Heart left ventricle (tissue), 13 donors: ENCODE data around the gene HOXC10.

Experiments used
- POLR2A ChIP-seq, 2 donors: fragments of 450-650 bp; IDR thresholded peaks; one replicate each; pipeline ENCODE4 v1.6.1; 2017; ENCODE audit warnings: antibody characterized with exemption in 2 of 2, mild to moderate bottlenecking in 2 of 2, moderate library complexity in 2 of 2
- TF ChIP-seq, protein P1 (sequence below), 12 donors: fragments of 200-600 bp; sonication (generic) in 4 of 12; IDR thresholded peaks; one replicate each; pipeline versions ENCODE4 v1.5.0 to v1.8.0; 2018 to 2022; ENCODE audit warnings: antibody characterized with exemption in 12 of 12, mild to moderate bottlenecking in 5 of 12
- donor health status: ischemic (EF 13 %, LVEDD 7.1; RV severe dilation, severe dysfunction).
- donor health status: DM: no; HTN: yes; CAD: no.
- donor health status: DM: no; HTN: no; CAD: no.
- donor health status: ischemic (EF 25% LVEDD 6.9; RV normal size, moderate dysfunction).
- donor health status: ischemic (EF 25% LVEDD 5.7; RV mildly dilated, moderate dysfunction).
- donor health status: ischemic (EF 35%, LVEDD 5.7; RV mildly dilated, moderate dysfunction).
- donor health status: nonischemic (EF 11% LVEDD 7.7; RV severe dilation, severe dysfunction).
- donor health status: DM: yes; HTN: yes; CAD: no.
- donor health status: PGD.
- donor health status: ischemic (EF 29% LVEDD 5.4; RV normal size, mild dysfunction).
- donor health status: nonischemic (EF 23%, LVEDD 6.1; RV moderate dilation, normal function).

DNA sequence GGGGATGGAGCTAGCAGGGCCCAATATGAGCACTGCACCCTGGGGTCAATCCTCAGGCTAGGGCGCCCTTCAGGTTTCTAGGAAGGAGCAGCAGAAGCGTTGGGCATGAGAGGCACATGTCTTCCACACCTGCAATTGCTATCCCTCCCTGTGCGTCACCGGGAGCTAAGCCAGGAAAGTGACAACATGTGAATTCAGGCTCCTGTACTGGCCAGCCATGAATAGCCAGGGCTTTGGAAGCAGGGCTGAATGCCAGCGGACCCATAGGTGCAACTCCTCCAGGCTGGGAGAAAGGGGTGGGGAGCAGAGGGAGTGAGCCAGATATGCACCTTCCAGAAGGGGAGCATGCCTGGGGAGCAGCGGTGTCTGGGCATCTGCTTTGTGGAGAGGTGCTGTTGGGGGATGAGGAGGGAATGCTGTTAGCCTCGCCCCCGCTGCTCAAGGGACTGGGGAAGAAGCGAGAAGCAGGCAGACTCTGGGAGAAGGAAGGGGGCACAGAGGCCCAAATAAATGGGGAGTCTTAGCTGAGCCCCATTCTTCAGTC lies 54.0 kb downstream of the HOXC10 start:
- no peak for TF ChIP-seq POLR2A (IDR thresholded peaks at IDR 0.05)
- TF ChIP-seq, protein P1, sequence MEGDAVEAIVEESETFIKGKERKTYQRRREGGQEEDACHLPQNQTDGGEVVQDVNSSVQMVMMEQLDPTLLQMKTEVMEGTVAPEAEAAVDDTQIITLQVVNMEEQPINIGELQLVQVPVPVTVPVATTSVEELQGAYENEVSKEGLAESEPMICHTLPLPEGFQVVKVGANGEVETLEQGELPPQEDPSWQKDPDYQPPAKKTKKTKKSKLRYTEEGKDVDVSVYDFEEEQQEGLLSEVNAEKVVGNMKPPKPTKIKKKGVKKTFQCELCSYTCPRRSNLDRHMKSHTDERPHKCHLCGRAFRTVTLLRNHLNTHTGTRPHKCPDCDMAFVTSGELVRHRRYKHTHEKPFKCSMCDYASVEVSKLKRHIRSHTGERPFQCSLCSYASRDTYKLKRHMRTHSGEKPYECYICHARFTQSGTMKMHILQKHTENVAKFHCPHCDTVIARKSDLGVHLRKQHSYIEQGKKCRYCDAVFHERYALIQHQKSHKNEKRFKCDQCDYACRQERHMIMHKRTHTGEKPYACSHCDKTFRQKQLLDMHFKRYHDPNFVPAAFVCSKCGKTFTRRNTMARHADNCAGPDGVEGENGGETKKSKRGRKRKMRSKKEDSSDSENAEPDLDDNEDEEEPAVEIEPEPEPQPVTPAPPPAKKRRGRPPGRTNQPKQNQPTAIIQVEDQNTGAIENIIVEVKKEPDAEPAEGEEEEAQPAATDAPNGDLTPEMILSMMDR (IDR thresholded peaks at IDR 0.05): no peak
